ENCODE data around the gene UNC13A.

DNA sequence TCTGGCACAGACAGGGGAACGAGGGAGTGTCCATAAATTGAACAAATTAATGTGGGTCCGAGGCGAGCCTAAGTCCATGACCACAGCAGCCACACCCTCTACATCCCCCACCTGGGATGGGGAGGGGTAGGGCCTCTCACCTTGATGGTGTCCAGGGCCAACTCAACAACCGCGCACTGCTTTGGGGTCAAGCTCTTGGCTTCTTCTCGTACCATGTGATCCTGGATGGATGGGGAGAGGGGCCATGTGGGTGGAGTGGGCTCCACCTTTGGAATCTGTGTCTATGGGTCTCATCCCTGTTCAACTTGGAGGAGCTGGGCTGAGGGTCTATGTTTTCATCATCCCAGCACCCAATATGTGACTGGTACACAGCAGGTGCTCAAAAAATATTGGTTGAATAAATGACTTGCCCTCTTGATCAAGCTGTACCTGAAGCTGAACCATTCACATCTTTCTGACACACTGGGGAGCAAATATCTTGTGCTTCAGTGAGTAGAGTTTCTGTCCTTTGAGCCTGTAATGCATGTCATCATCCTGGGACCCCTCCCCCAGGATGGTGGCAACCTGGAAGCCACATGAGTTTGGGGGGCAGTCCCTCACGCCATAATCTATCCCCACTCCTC, 69.8 kb downstream of the UNC13A start:
- TF ChIP-seq YY1 (IDR thresholded peaks at IDR 0.05; ENCODE audit: extremely low read depth, insufficient replicate concordance, low read depth, low read length) (no peak), POLR2AphosphoS5 (IDR thresholded peaks at IDR 0.05; ENCODE audit: low read depth, low read length) (no peak), SIN3A (IDR thresholded peaks at IDR 0.05; ENCODE audit: low read depth) (no peak), RAD21 (IDR thresholded peaks at IDR 0.05; ENCODE audit: low read depth) (no peak), POLR2A (IDR thresholded peaks at IDR 0.05; ENCODE audit: borderline replicate concordance, extremely low read depth, insufficient read depth, insufficient read length) (no peak)
- TF ChIP-seq, protein P1, sequence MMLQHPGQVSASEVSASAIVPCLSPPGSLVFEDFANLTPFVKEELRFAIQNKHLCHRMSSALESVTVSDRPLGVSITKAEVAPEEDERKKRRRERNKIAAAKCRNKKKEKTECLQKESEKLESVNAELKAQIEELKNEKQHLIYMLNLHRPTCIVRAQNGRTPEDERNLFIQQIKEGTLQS (IDR thresholded peaks at IDR 0.05), result no peak
- TF ChIP-seq, protein P2, sequence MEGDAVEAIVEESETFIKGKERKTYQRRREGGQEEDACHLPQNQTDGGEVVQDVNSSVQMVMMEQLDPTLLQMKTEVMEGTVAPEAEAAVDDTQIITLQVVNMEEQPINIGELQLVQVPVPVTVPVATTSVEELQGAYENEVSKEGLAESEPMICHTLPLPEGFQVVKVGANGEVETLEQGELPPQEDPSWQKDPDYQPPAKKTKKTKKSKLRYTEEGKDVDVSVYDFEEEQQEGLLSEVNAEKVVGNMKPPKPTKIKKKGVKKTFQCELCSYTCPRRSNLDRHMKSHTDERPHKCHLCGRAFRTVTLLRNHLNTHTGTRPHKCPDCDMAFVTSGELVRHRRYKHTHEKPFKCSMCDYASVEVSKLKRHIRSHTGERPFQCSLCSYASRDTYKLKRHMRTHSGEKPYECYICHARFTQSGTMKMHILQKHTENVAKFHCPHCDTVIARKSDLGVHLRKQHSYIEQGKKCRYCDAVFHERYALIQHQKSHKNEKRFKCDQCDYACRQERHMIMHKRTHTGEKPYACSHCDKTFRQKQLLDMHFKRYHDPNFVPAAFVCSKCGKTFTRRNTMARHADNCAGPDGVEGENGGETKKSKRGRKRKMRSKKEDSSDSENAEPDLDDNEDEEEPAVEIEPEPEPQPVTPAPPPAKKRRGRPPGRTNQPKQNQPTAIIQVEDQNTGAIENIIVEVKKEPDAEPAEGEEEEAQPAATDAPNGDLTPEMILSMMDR (IDR thresholded peaks at IDR 0.05 in 2 of 3, conservative IDR thresholded peaks at IDR 0.05 in 1 of 3; ENCODE audit: borderline replicate concordance in 1 of 3, insufficient read depth in 1 of 3, low read depth in 2 of 3, low read length in 2 of 3), result no peak

All from HCT116 (cell line).